Activated CD8-positive, alpha-beta memory T cell treated with anti-CD3 and anti-CD28 coated beads, Interleukin-2, amount 10 ng/mL, durations not matched to agents 7 days and 5 days (primary cell): ENCODE data around the gene SLC22A5. TPM values are rescaled to one million over a fixed set of nuclear protein-coding genes. Genes with fewer than 3 reads are reported as not detected.
"Not testable (repeated sequence)": the region's sequence is repeated elsewhere in the genome, so short reads cannot be mapped to it uniquely, and the experiment has no call there.

ENCODE experiments used
- ATAC-seq: fragments of 150-1000 bp; cut with Tn5 transposase; one replicate; pipeline ENCODE4 v1.10.0; 2021; ENCODE audit warnings: moderate library complexity
- CTCF ChIA-PET: fragments of 350-600 bp; sonication (Branson Sonifier 250); formaldehyde crosslinking; loops from one replicate; lab custom pipeline; 2021; ENCODE audit warnings: antibody characterized with exemption; lab: Charles Lee
- DNase-seq: peaks from one replicate; pipeline ENCODE4 v3.0.0-alpha.2; 2020
- H3K27ac Mint-ChIP-seq: one replicate; pipeline ENCODE4 v1.8.0; 2021; ENCODE audit warnings: mild to moderate bottlenecking, mixed read lengths
- H3K27me3 Mint-ChIP-seq: one replicate; pipeline ENCODE4 v1.8.0; 2021; ENCODE audit warnings: mixed read lengths
- H3K36me3 Mint-ChIP-seq: one replicate; pipeline ENCODE4 v1.8.0; 2021; ENCODE audit warnings: mild to moderate bottlenecking, mixed read lengths
- H3K4me1 Mint-ChIP-seq: one replicate; pipeline ENCODE4 v1.8.0; 2021; ENCODE audit warnings: mixed read lengths
- H3K4me3 Mint-ChIP-seq: one replicate; pipeline ENCODE4 v1.8.0; 2021; ENCODE audit warnings: mild to moderate bottlenecking, moderate library complexity, mixed read lengths
- H3K9me3 Mint-ChIP-seq: one replicate; pipeline ENCODE4 v1.8.0; 2022; ENCODE audit warnings: low read depth, mixed read lengths
- total RNA-seq, 2 experiments: library from RNA; stranded (reverse); gene quantifications; one replicate each; pipeline ENCODE4 v1.2.3, GENCODE V29; 2021

Gene SLC22A5
- total RNA-seq, 2 experiments from 2014 or later = 3.9 to 4.5 TPM

GRCh38 chr5:132431632-132432031 lies 62.1 kb downstream of the SLC22A5 start:
- Mint-ChIP-seq H3K4me3 (no peak overlapping the region), H3K4me1 (peaks cover 90% of the 10 kb centered on the region), H3K36me3 (peaks cover 63% of the 10 kb centered on the region), H3K27me3 (no peaks in the 10 kb centered on the region), H3K9me3 (no peaks in the 10 kb centered on the region), H3K27ac (peak overlapping the region; percentile 98)
- CTCF ChIA-PET = interaction anchor here (1.1 to 12.5 kb wide), 8 partner anchors 9 to 69 kb away, joined by 3 to 131 read pairs (median 4); partner anchors contain the start of gene IRF1
- DNase-seq (no peak), ATAC-seq (no peak)

GRCh38 chr5:132433141-132433540 lies 63.6 kb downstream of the SLC22A5 start:
- Mint-ChIP-seq H3K9me3 (no peaks in the 10 kb centered on the region), H3K36me3 (peaks cover 59% of the 10 kb centered on the region), H3K27me3 (no peaks in the 10 kb centered on the region), H3K4me1 (peaks cover 90% of the 10 kb centered on the region), H3K4me3 (no peak overlapping the region), H3K27ac (peak overlapping the region; percentile 98)
- CTCF ChIA-PET = interaction anchor here (0.7 to 12.5 kb wide), 5 partner anchors 14 to 68 kb away, joined by 3 to 131 read pairs (median 4); no protein-coding TSS in a partner anchor
- ATAC-seq (no peak), DNase-seq (no peak)

GRCh38 chr5:132434416-132435286 lies 65.1 kb downstream of the SLC22A5 start:
- H3K9me3 Mint-ChIP-seq = no peaks in the 10 kb centered on the region
- CTCF ChIA-PET = interaction anchor here (1.0 to 7.4 kb wide), 5 partner anchors 9 to 35 kb away, joined by 4 to 71 read pairs (median 38); no protein-coding TSS in a partner anchor
- peaks cover 89% of the 10 kb centered on the region for H3K4me1 Mint-ChIP-seq
- ATAC-seq = no peak
- no peak overlapping the region for H3K4me3 Mint-ChIP-seq
- no peaks in the 10 kb centered on the region for H3K27me3 Mint-ChIP-seq
- H3K27ac Mint-ChIP-seq = peak overlapping the region; percentile 22
- H3K36me3 Mint-ChIP-seq = peaks cover 55% of the 10 kb centered on the region
- DNase-seq = no peak

GRCh38 chr5:132435447-132435846 lies 65.9 kb downstream of the SLC22A5 start:
- peaks cover 55% of the 10 kb centered on the region for H3K36me3 Mint-ChIP-seq
- ATAC-seq (no peak), DNase-seq (no peak)
- no peaks in the 10 kb centered on the region for H3K9me3 Mint-ChIP-seq
- no peaks in the 10 kb centered on the region for H3K27me3 Mint-ChIP-seq
- no peak overlapping the region for H3K4me3 Mint-ChIP-seq
- CTCF ChIA-PET = interaction anchor here (1.0 to 7.4 kb wide), 5 partner anchors 10 to 34 kb away, joined by 4 to 71 read pairs (median 38); no protein-coding TSS in a partner anchor
- H3K27ac Mint-ChIP-seq = peak overlapping the region; percentile 81
- H3K4me1 Mint-ChIP-seq = peaks cover 86% of the 10 kb centered on the region

GRCh38 chr5:132435886-132436285 lies 66.4 kb downstream of the SLC22A5 start:
- DNase-seq (no peak), ATAC-seq (no peak)
- CTCF ChIA-PET = interaction anchor here (1.0 to 7.4 kb wide), 5 partner anchors 10 to 34 kb away, joined by 4 to 71 read pairs (median 38); no protein-coding TSS in a partner anchor
- Mint-ChIP-seq H3K4me1 (peaks cover 85% of the 10 kb centered on the region), H3K27me3 (no peaks in the 10 kb centered on the region), H3K27ac (peak overlapping the region; percentile 81), H3K4me3 (no peak overlapping the region), H3K36me3 (peaks cover 55% of the 10 kb centered on the region), H3K9me3 (no peaks in the 10 kb centered on the region)

GRCh38 chr5:132436936-132437335 lies 67.4 kb downstream of the SLC22A5 start:
- H3K9me3 Mint-ChIP-seq = no peaks in the 10 kb centered on the region
- peak overlapping the region; percentile 86 for H3K27ac Mint-ChIP-seq
- peaks cover 51% of the 10 kb centered on the region for H3K36me3 Mint-ChIP-seq
- peak; percentile 37 for DNase-seq
- ATAC-seq = no peak
- peak overlapping the region; percentile 43 for H3K4me3 Mint-ChIP-seq
- H3K27me3 Mint-ChIP-seq = no peaks in the 10 kb centered on the region
- peaks cover 82% of the 10 kb centered on the region for H3K4me1 Mint-ChIP-seq
- CTCF ChIA-PET = interaction anchor here (1.0 to 7.4 kb wide), 5 partner anchors 11 to 143 kb away, joined by 3 to 71 read pairs (median 38); no protein-coding TSS in a partner anchor

GRCh38 chr5:132437604-132438266 lies 68.2 kb downstream of the SLC22A5 start:
- Mint-ChIP-seq H3K4me3 (peak overlapping the region; percentile 43), H3K27ac (peak overlapping the region; percentile 86), H3K4me1 (peaks cover 81% of the 10 kb centered on the region), H3K9me3 (no peaks in the 10 kb centered on the region), H3K27me3 (no peaks in the 10 kb centered on the region), H3K36me3 (peaks cover 49% of the 10 kb centered on the region)
- CTCF ChIA-PET = interaction anchor here (0.9 to 7.4 kb wide), 10 partner anchors 10 to 63 kb away, joined by 3 to 71 read pairs (median 6); no protein-coding TSS in a partner anchor
- peak; percentile 96 for ATAC-seq
- DNase-seq = peak; percentile 86

GRCh38 chr5:132438267-132438645 lies 68.7 kb downstream of the SLC22A5 start:
- Mint-ChIP-seq H3K27ac (peak overlapping the region; percentile 86), H3K36me3 (peaks cover 49% of the 10 kb centered on the region), H3K4me3 (peak overlapping the region; percentile 43)

GRCh38 chr5:132438917-132439316 lies 69.4 kb downstream of the SLC22A5 start:
- H3K36me3 Mint-ChIP-seq = peaks cover 49% of the 10 kb centered on the region
- peak overlapping the region; percentile 81 for H3K27ac Mint-ChIP-seq
- peak overlapping the region; percentile 2 for H3K4me3 Mint-ChIP-seq
- CTCF ChIA-PET = interaction anchor here (1.1 to 7.4 kb wide), 9 partner anchors 8 to 62 kb away, joined by 3 to 71 read pairs (median 8); no protein-coding TSS in a partner anchor
- peaks cover 86% of the 10 kb centered on the region for H3K4me1 Mint-ChIP-seq
- H3K9me3 Mint-ChIP-seq = no peaks in the 10 kb centered on the region
- no peak for ATAC-seq
- no peak for DNase-seq
- no peaks in the 10 kb centered on the region for H3K27me3 Mint-ChIP-seq

More at GRCh38 chr5:132438267-132438645, 68.7 kb downstream of the SLC22A5 start:
- not testable (repeated sequence) for H3K27me3 Mint-ChIP-seq, H3K9me3 Mint-ChIP-seq, DNase-seq, ATAC-seq
- CTCF ChIA-PET = interaction anchor here (0.9 to 7.4 kb wide), 9 partner anchors 9 to 63 kb away, joined by 3 to 71 read pairs (median 8); no protein-coding TSS in a partner anchor
- H3K4me1 Mint-ChIP-seq = peaks cover 81% of the 10 kb centered on the region

GRCh38 chr5:132439521-132440089 lies 70.1 kb downstream of the SLC22A5 start:
- no peaks in the 10 kb centered on the region for H3K27me3 Mint-ChIP-seq
- peaks cover 43% of the 10 kb centered on the region for H3K36me3 Mint-ChIP-seq
- no peak overlapping the region for H3K4me3 Mint-ChIP-seq
- ATAC-seq (no peak), DNase-seq (no peak)
- peak overlapping the region; percentile 81 for H3K27ac Mint-ChIP-seq
- peaks cover 84% of the 10 kb centered on the region for H3K4me1 Mint-ChIP-seq
- CTCF ChIA-PET = interaction anchor here (1.3 to 7.4 kb wide), 7 partner anchors 14 to 61 kb away, joined by 3 to 71 read pairs (median 8); no protein-coding TSS in a partner anchor
- H3K9me3 Mint-ChIP-seq = no peaks in the 10 kb centered on the region

GRCh38 chr5:132444061-132444460 lies 74.6 kb downstream of the SLC22A5 start:
- ATAC-seq (no peak), DNase-seq (no peak)
- Mint-ChIP-seq H3K36me3 (peaks cover 62% of the 10 kb centered on the region), H3K27me3 (no peaks in the 10 kb centered on the region), H3K4me3 (no peak overlapping the region), H3K27ac (no peak overlapping the region), H3K4me1 (peaks cover 68% of the 10 kb centered on the region), H3K9me3 (no peaks in the 10 kb centered on the region)
- CTCF ChIA-PET = interaction anchor here (0.7 to 1.6 kb wide), 4 partner anchors 12 to 264 kb away, joined by 3 to 8 read pairs (median 5); no protein-coding TSS in a partner anchor
